OCI-LY7 (cell line): ENCODE results near the gene B3GLCT. TPM values are rescaled to one million over a fixed set of nuclear protein-coding genes. Genes with fewer than 3 reads are reported as not detected.

Source experiments
- BruUV-seq: library from RNA; stranded (reverse); fragments of 400-500 nt; replicated peaks from 2 replicates; lab custom pipeline; 2021; lab: Mats Ljungman, UMichigan
- CTCF ChIA-PET: fragments of 300-600 bp; sonication (Branson Sonifier 250); formaldehyde crosslinking; loops from one replicate; lab custom pipeline; 2022; ENCODE audit warnings: antibody characterized with exemption; ENCODE audit not compliant: unreplicated experiment; lab: Charles Lee
- POLR2A ChIA-PET: fragments of 300-600 bp; sonication (Branson Sonifier 250); formaldehyde crosslinking; loops from one replicate; lab custom pipeline; 2022; ENCODE audit warnings: antibody characterized with exemption; lab: Charles Lee
- DNase-seq: peaks from one replicate; pipeline ENCODE4 v3.0.0-alpha.2; 2015; ENCODE audit warnings: low spot score
- H2AFZ ChIP-seq: fragments of 200-600 bp; sonication (generic), shearing (Covaris generic); 2 replicates; pipeline ENCODE4 v1.6.1; 2014; ENCODE audit warnings: mild to moderate bottlenecking, antibody characterized with exemption, low read length, moderate library complexity
- H3K27ac ChIP-seq: fragments of 200-600 bp; sonication (generic); 2 replicates; pipeline ENCODE4 v1.5.1; 2014; ENCODE audit warnings: mixed run types, low read depth, mild to moderate bottlenecking, moderate library complexity, low read length, inconsistent platforms; ENCODE audit not compliant: poor library complexity, severe bottlenecking
- H3K36me3 ChIP-seq: fragments of 200-600 bp; sonication (generic); 2 replicates; pipeline ENCODE4 v1.6.1; 2014; ENCODE audit warnings: mild to moderate bottlenecking, antibody characterized with exemption, low read length, moderate library complexity, mixed read lengths; ENCODE audit not compliant: insufficient read depth
- H3K4me1 ChIP-seq: fragments of 200-600 bp; sonication (generic); 2 replicates; pipeline ENCODE4 v1.5.1; 2014; ENCODE audit warnings: mild to moderate bottlenecking, low read length; ENCODE audit not compliant: insufficient read depth, poor library complexity, severe bottlenecking
- H3K4me2 ChIP-seq: fragments of 200-600 bp; sonication (generic); 2 replicates; pipeline ENCODE4 v1.6.1; 2014; ENCODE audit warnings: mild to moderate bottlenecking, low read length
- H3K4me3 ChIP-seq: fragments of 200-600 bp; sonication (generic); 2 replicates; pipeline ENCODE4 v1.5.1; 2014; ENCODE audit warnings: mild to moderate bottlenecking, low read depth, low read length; ENCODE audit not compliant: poor library complexity, severe bottlenecking
- H3K79me2 ChIP-seq: fragments of 200-600 bp; sonication (generic); 2 replicates; pipeline ENCODE4 v1.6.1; 2016; ENCODE audit warnings: low read depth, mild to moderate bottlenecking, low read length, moderate library complexity, mixed read lengths; ENCODE audit not compliant: insufficient read depth
- H3K9me2 ChIP-seq: fragments of 200-600 bp; sonication (generic); 2 replicates; pipeline ENCODE4 v1.6.1; 2016; ENCODE audit warnings: mild to moderate bottlenecking, low read length, mixed read lengths; ENCODE audit not compliant: insufficient read depth
- H3K9me3 ChIP-seq: fragments of 200-600 bp; sonication (generic); 2 replicates; pipeline ENCODE4 v1.6.1; 2014; ENCODE audit warnings: mild to moderate bottlenecking, mixed run types, low read length, mixed read lengths
- H4K20me1 ChIP-seq: fragments of 200-600 bp; sonication (generic); 2 replicates; pipeline ENCODE4 v1.6.1; 2014; ENCODE audit warnings: mild to moderate bottlenecking, antibody characterized with exemption, low read length, moderate library complexity, mixed read lengths; ENCODE audit not compliant: insufficient read depth
- CTCF ChIP-seq: fragments of 200-600 bp; sonication (generic); conservative IDR thresholded peaks from 2 replicates; pipeline ENCODE4 v1.5.1; 2014; ENCODE audit warnings: mild to moderate bottlenecking, antibody characterized with exemption, low read length, moderate library complexity, mixed read lengths
- EZH2phosphoT487 ChIP-seq: fragments of 200-600 bp; sonication (generic); IDR thresholded peaks from 2 replicates; pipeline ENCODE4 v1.6.1; 2018; ENCODE audit warnings: low read depth, borderline replicate concordance, mild to moderate bottlenecking, mixed run types, antibody characterized with exemption, low read length, moderate library complexity, mixed read lengths
- intact Hi-C: fragments of 100-400 bp; cut with micrococcal nuclease; formaldehyde crosslinking; loops from one replicate; pipeline ENCODE4 v1.10.0; 2022; ENCODE audit not compliant: unreplicated experiment
- total RNA-seq, 2 experiments: library from RNA; depleted of rRNA in 1 of 2; stranded (reverse); fragments of >200 nt in 1 of 2; shearing (Covaris generic) in 1 of 2; gene quantifications; 2 replicates each; pipeline ENCODE4 v1.2.3, GENCODE V29; 2014 to 2022

B3GLCT gene
- total RNA-seq, 2 experiments from 2014 or later, result 3.7 to 4.3 TPM

GRCh38 chr13:31310786-31311185 is 111.0 kb downstream of the B3GLCT start:
- Histone ChIP-seq H2AFZ (no peak overlapping the region), H3K9me2 (no peaks in the 10 kb centered on the region), H3K4me3 (no peak overlapping the region), H3K27ac (no peak overlapping the region), H3K9me3 (peaks cover 36% of the 10 kb centered on the region), H3K4me2 (no peak overlapping the region), H3K4me1 (no peaks in the 10 kb centered on the region), H4K20me1 (no peaks in the 10 kb centered on the region), H3K36me3 (peaks cover 5% of the 10 kb centered on the region; the same call in 1 of the 2 replicates), H3K79me2 (no peaks in the 10 kb centered on the region)
- no peak for TF ChIP-seq EZH2phosphoT487
- no peak for DNase-seq
- CTCF ChIA-PET, result no interaction called here
- no TSS peak for BruUV-seq
- intact Hi-C loops, result no loop called here
- POLR2A ChIA-PET, result interaction anchor here (0.6 to 1.9 kb wide), 5 partner anchors 9 to 95 kb away, joined by 3 to 6 read pairs (median 3); no protein-coding TSS in a partner anchor

GRCh38 chr13:31311921-31312320 is 112.1 kb downstream of the B3GLCT start:
- no peaks in the 10 kb centered on the region for H3K79me2 ChIP-seq
- H3K4me1 ChIP-seq, result no peaks in the 10 kb centered on the region
- H2AFZ ChIP-seq, result no peak overlapping the region
- TF ChIP-seq EZH2phosphoT487 (no peak), CTCF (no peak)
- ChIA-PET CTCF (no interaction called here), POLR2A (interaction anchor here (0.6 kb wide), 1 partner anchor 16 kb away, joined by 3 read pairs; no protein-coding TSS in a partner anchor)
- H3K4me2 ChIP-seq, result no peak overlapping the region
- H3K9me2 ChIP-seq, result no peaks in the 10 kb centered on the region
- H3K27ac ChIP-seq, result no peak overlapping the region
- peaks cover 45% of the 10 kb centered on the region for H3K9me3 ChIP-seq
- no TSS peak for BruUV-seq
- no peak for DNase-seq
- H3K36me3 ChIP-seq, result peaks cover 10% of the 10 kb centered on the region; the same call in 1 of the 2 replicates
- no peaks in the 10 kb centered on the region for H4K20me1 ChIP-seq
- intact Hi-C loops, result no loop called here
- H3K4me3 ChIP-seq, result no peak overlapping the region

- no peak overlapping the region for H3K27ac ChIP-seq
- H3K79me2 ChIP-seq, result no peaks in the 10 kb centered on the region
- no peak overlapping the region for H3K4me3 ChIP-seq
- no peaks in the 10 kb centered on the region for H3K9me2 ChIP-seq
- peaks cover 12% of the 10 kb centered on the region for H3K4me1 ChIP-seq
- BruUV-seq, result no TSS peak
- TF ChIP-seq CTCF (no peak), EZH2phosphoT487 (no peak)
- ChIA-PET CTCF (no interaction called here), POLR2A (no interaction called here)
- H3K4me2 ChIP-seq, result no peak overlapping the region
- H3K36me3 ChIP-seq, result peaks cover 39% of the 10 kb centered on the region
- H4K20me1 ChIP-seq, result no peaks in the 10 kb centered on the region
- no peak for DNase-seq
- peaks cover 69% of the 10 kb centered on the region for H3K9me3 ChIP-seq
- intact Hi-C loops, result no loop called here
- H2AFZ ChIP-seq, result no peak overlapping the region
Observed at GRCh38 chr13:31314961-31315360, 115.2 kb downstream of the B3GLCT start.
